H1 (cell line): ENCODE measurements around the gene KIF15. TPM values are rescaled to one million over a fixed set of nuclear protein-coding genes. Genes with fewer than 3 reads are reported as not detected.
A peak's percentile ranks its signal among the peaks of the same experiment; 100 is the strongest.

Source experiments
- CTCF ChIA-PET: fragments of 300-600 bp; sonication (Branson Sonifier 250); formaldehyde crosslinking; loops from one replicate; lab custom pipeline; 2021; ENCODE audit not compliant: partially characterized antibody; lab: Charles Lee
- POLR2A ChIA-PET: fragments of 300-600 bp; sonication (Branson Sonifier 250); formaldehyde crosslinking; loops from one replicate; lab custom pipeline; 2021; ENCODE audit warnings: inconsistent platforms; ENCODE audit not compliant: partially characterized antibody; lab: Charles Lee
- DNase-seq, 2 experiments: peaks; one replicate each; pipeline versions ENCODE4 v3.0.0 to v3.0.0-alpha.2; 2010 to 2022; ENCODE audit warnings: low spot score in 2 of 2, low read depth in 1 of 2, mixed read lengths in 1 of 2
- FAIRE-seq: peaks from 2 replicates; lab custom pipeline; 2011; peaks lifted over from hg19 to GRCh38; lab: Jason Lieb, UNC
- H2AFZ ChIP-seq: 2 replicates; pipeline ENCODE4 v1.8.1; 2012; ENCODE audit warnings: low read length, inconsistent platforms
- H2AK5ac ChIP-seq: 2 replicates; pipeline ENCODE4 v1.6.1; 2013; ENCODE audit warnings: low read depth, low read length
- H2BK120ac ChIP-seq: replicated peaks from 2 replicates; pipeline ENCODE3; 2013; ENCODE audit warnings: low read depth, low read length, inconsistent platforms
- H2BK12ac ChIP-seq: 2 replicates; pipeline ENCODE4 v1.6.1; 2013; ENCODE audit warnings: low read depth, low read length
- H2BK15ac ChIP-seq: 2 replicates; pipeline ENCODE4 v1.6.1; 2013; ENCODE audit warnings: low read length
- H2BK20ac ChIP-seq: 2 replicates; pipeline ENCODE4 v1.6.1; 2013; ENCODE audit warnings: low read length
- H2BK5ac ChIP-seq: 2 replicates; pipeline ENCODE4 v1.6.1; 2013; ENCODE audit warnings: low read depth, low read length
- H3K14ac ChIP-seq: 2 replicates; pipeline ENCODE4 v1.6.1; 2013; ENCODE audit warnings: inconsistent platforms; ENCODE audit not compliant: insufficient read length
- H3K18ac ChIP-seq: 2 replicates; pipeline ENCODE4 v1.6.1; 2013; ENCODE audit warnings: low read length; ENCODE audit errors: extremely low read depth
- H3K23ac ChIP-seq: 2 replicates; pipeline ENCODE4 v1.6.1; 2013; ENCODE audit warnings: inconsistent platforms; ENCODE audit not compliant: insufficient read length
- H3K23me2 ChIP-seq: 2 replicates; pipeline ENCODE4 v1.6.1; 2013; ENCODE audit warnings: low read depth, low read length
- H3K27ac ChIP-seq: 2 replicates; pipeline ENCODE4 v1.6.1; 2011; ENCODE audit warnings: low read depth, low read length, inconsistent platforms
- H3K27me3 ChIP-seq, 4 experiments: replicated peaks in 1 of 4; 1 replicate in 1 of 4; 2 replicates in 3 of 4; pipeline versions ENCODE4 v1.6.1 to v1.8.1; 2011 to 2013; ENCODE audit warnings: low read length in 3 of 4, mild to moderate bottlenecking in 3 of 4, inconsistent platforms in 2 of 4, mixed read lengths in 2 of 4, moderate library complexity in 1 of 4; ENCODE audit not compliant: control insufficient read depth in 3 of 4, insufficient read depth in 3 of 4; ENCODE audit errors: extremely low read depth in 1 of 4
- H3K36me3 ChIP-seq, 4 experiments: 2 replicates each; pipeline versions ENCODE4 v1.6.1 to v1.8.1; 2011 to 2013; ENCODE audit warnings: mild to moderate bottlenecking in 4 of 4, low read length in 3 of 4, moderate library complexity in 2 of 4, control low read depth in 1 of 4, inconsistent platforms in 1 of 4; ENCODE audit not compliant: insufficient read depth in 4 of 4, control insufficient read depth in 2 of 4
- H3K4ac ChIP-seq: replicated peaks from 2 replicates; pipeline ENCODE3; 2013; ENCODE audit warnings: low read length, low read depth, mixed read lengths, inconsistent platforms; ENCODE audit not compliant: insufficient read length
- H3K4me1 ChIP-seq, 4 experiments: replicated peaks in 1 of 4; 1 replicate in 1 of 4; 2 replicates in 3 of 4; pipeline versions ENCODE4 v1.6.1 to v1.8.1; 2011 to 2013; ENCODE audit warnings: low read length in 3 of 4, inconsistent platforms in 2 of 4, mixed read lengths in 1 of 4; ENCODE audit not compliant: insufficient read depth in 4 of 4, control insufficient read depth in 3 of 4
- H3K4me2 ChIP-seq, 2 experiments: 2 replicates each; pipeline versions ENCODE4 v1.6.1 to v1.8.1; 2011 to 2013; ENCODE audit warnings: low read depth in 2 of 2, low read length in 2 of 2, control low read depth in 1 of 2, inconsistent platforms in 1 of 2, mild to moderate bottlenecking in 1 of 2; ENCODE audit not compliant: insufficient read depth in 1 of 2
- H3K4me3 ChIP-seq, 4 experiments: fragments of 200-600, 300-600 bp in 1 of 4; sonication (generic), shearing (Covaris generic), sonication (Bioruptor Twin) in 1 of 4; 2 replicates each; pipeline versions ENCODE4 v1.5.1 to v1.8.1; 2011 to 2016; ENCODE audit warnings: low read length in 4 of 4, low read depth in 3 of 4, control low read depth in 2 of 4, inconsistent platforms in 2 of 4, mild to moderate bottlenecking in 2 of 4, mixed read lengths in 1 of 4, moderate library complexity in 1 of 4; ENCODE audit not compliant: insufficient read depth in 2 of 4; ENCODE audit errors: extremely low read depth in 1 of 4
- H3K56ac ChIP-seq: replicated peaks from 2 replicates; pipeline ENCODE3; 2013; ENCODE audit warnings: low read depth, mild to moderate bottlenecking, mixed read lengths, low read length, inconsistent platforms; ENCODE audit not compliant: insufficient read length
- H3K79me1 ChIP-seq: 2 replicates; pipeline ENCODE4 v1.6.1; 2013; ENCODE audit warnings: low read depth, low read length, control low read depth
- H3K79me2 ChIP-seq, 2 experiments: 2 replicates each; pipeline versions ENCODE4 v1.6.1 to v1.8.1; 2012 to 2013; ENCODE audit warnings: low read length in 2 of 2, mild to moderate bottlenecking in 2 of 2, inconsistent platforms in 1 of 2; ENCODE audit not compliant: insufficient read depth in 2 of 2, control insufficient read depth in 1 of 2
- H3K9ac ChIP-seq, 4 experiments: replicated peaks in 1 of 4; 1 replicate in 1 of 4; 2 replicates in 3 of 4; pipeline versions ENCODE4 v1.6.1 to v1.8.1; 2011 to 2013; ENCODE audit warnings: low read depth in 3 of 4, low read length in 3 of 4, control low read depth in 2 of 4, mild to moderate bottlenecking in 2 of 4, moderate library complexity in 2 of 4, inconsistent platforms in 1 of 4; ENCODE audit errors: extremely low read depth in 1 of 4
- H3K9me3 ChIP-seq, 2 experiments: 2 replicates each; pipeline versions ENCODE4 v1.6.1 to v1.8.1; 2012 to 2013; ENCODE audit warnings: mild to moderate bottlenecking in 2 of 2, moderate library complexity in 2 of 2, control low read depth in 1 of 2, inconsistent platforms in 1 of 2, low read depth in 1 of 2, low read length in 1 of 2, mixed read lengths in 1 of 2; ENCODE audit not compliant: insufficient read depth in 2 of 2
- H4K20me1 ChIP-seq, 2 experiments: replicated peaks in 1 of 2; 2 replicates each; pipeline versions ENCODE3 to v1.8.1; 2011 to 2013; ENCODE audit warnings: inconsistent platforms in 2 of 2, low read length in 2 of 2, mild to moderate bottlenecking in 1 of 2; ENCODE audit not compliant: insufficient read depth in 2 of 2, control insufficient read depth in 1 of 2
- H4K5ac ChIP-seq: 2 replicates; pipeline ENCODE4 v1.6.1; 2013; ENCODE audit warnings: low read length, low read depth, mixed read lengths, inconsistent platforms; ENCODE audit not compliant: insufficient read length
- H4K8ac ChIP-seq: 2 replicates; pipeline ENCODE4 v1.8.0; 2013; ENCODE audit warnings: mild to moderate bottlenecking, moderate library complexity, low read length, inconsistent platforms; ENCODE audit not compliant: insufficient read depth; ENCODE audit errors: extremely low read depth
- H4K91ac ChIP-seq: replicated peaks from 2 replicates; pipeline ENCODE3; 2013; ENCODE audit warnings: low read length, mixed read lengths, inconsistent platforms; ENCODE audit not compliant: insufficient read length
- CEBPB ChIP-seq: IDR thresholded peaks from 2 replicates; pipeline ENCODE4 v1.6.1; 2012; ENCODE audit warnings: low read depth, low read length
- WGBS, 2 experiments: shearing (Covaris generic) in 1 of 2; methylation state at CpG; one replicate each; pipeline versions ENCODE4 v1.1.6 to v1.1.7; 2013 to 2015; ENCODE audit warnings: low lambda C conversion rate in 2 of 2, mixed read lengths in 2 of 2, inconsistent platforms in 1 of 2, low coverage in 1 of 2, missing lambda C conversion rate in 1 of 2; ENCODE audit not compliant: insufficient replicate concordance in 2 of 2, insufficient coverage in 1 of 2, insufficient read length in 1 of 2; ENCODE audit errors: extremely low coverage in 1 of 2, missing lambda C conversion rate in 1 of 2; 5-methylcytosine and 5-hydroxymethylcytosine counted together
- polyA plus RNA-seq, 7 experiments: library from polyadenylated mRNA; depleted of rRNA in 3 of 7; stranded (reverse) in 5 of 7; unstranded in 2 of 7; fragments of >200 nt in 5 of 7; fragments of 200-250 nt in 2 of 7; gene quantifications; 1 replicate in 5 of 7; 2 replicates in 1 of 7; 4 replicates in 1 of 7; pipeline versions ENCODE4 v1.2.1 to v1.2.3, GENCODE V29; 2011 to 2013; ENCODE audit warnings: missing spikeins in 2 of 7, mixed read lengths in 2 of 7
- total RNA-seq: library from RNA; stranded (reverse); fragmentation: NEBNext Ultra II Directional; extraction: Animal tissue kit (Norgen Biotek cat#: 25700); gene quantifications from 2 replicates; pipeline ENCODE4 v1.2.1, GENCODE V29; 2021
- TF ChIP-seq, protein P1 (sequence below): IDR thresholded peaks from 2 replicates; pipeline ENCODE4 v1.6.1; 2011; ENCODE audit warnings: low read length, improper control_type of control experiment

KIF15 gene
- total and polyA plus RNA-seq, 2 of the 8 experiments (the other 6 are each of a cell fraction or from before 2014, with no cell fraction given) = 4.2 to 25.5 TPM

DNA sequence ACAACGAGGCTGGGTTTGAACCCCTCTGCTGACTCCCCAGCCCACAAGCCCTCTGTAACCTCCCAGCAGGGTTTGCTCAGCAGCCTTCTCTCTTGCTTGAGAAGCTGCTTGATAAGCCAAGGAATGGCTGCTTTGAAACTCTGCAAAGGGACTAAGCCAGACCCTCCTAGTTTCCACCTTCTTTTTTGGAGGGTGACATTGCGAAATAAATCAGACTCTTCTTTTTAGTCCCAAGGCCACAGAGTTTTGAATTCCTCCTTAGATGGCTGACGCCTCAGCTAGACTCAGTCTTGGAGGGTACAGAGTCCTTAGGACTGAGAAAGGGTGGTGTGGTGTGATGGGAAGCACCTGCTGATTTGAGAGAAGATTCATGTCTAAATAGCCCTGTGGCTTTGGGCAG, 114.0 kb downstream of the KIF15 start:
- no peak overlapping the region for H2BK120ac ChIP-seq
- ChIA-PET POLR2A (interaction anchor here (1.1 kb wide), 1 partner anchor 113 kb away, joined by 3 read pairs; no protein-coding TSS in a partner anchor), CTCF (interaction anchor here (0.8 kb wide), 1 partner anchor 10 kb away, joined by 3 read pairs; no protein-coding TSS in a partner anchor)
- H3K36me3 ChIP-seq = no peaks in the 10 kb centered on the region
- H4K91ac ChIP-seq = no peak overlapping the region
- H3K9me3 ChIP-seq = no peaks in the 10 kb centered on the region
- H2AFZ ChIP-seq = no peak overlapping the region
- H3K4me3 ChIP-seq = no peak overlapping the region
- H4K5ac ChIP-seq = no peak overlapping the region
- 77% methylated on average over 3 of the region's 3 CpGs; no CpG with 5 or more reads in 1 of the 2 experiments for WGBS, 2 experiments
- FAIRE-seq (no peak), DNase-seq (no peak)
- no peaks in the 10 kb centered on the region for H4K20me1 ChIP-seq
- H2AK5ac ChIP-seq = no peak overlapping the region
- H3K27me3 ChIP-seq = no peaks in the 10 kb centered on the region
- no peak overlapping the region for H3K4ac ChIP-seq
- H3K56ac ChIP-seq = no peak overlapping the region
- H3K4me1 ChIP-seq = no peaks in the 10 kb centered on the region
- H3K23ac ChIP-seq = no peak overlapping the region
- H4K8ac ChIP-seq = no peak overlapping the region
- H3K27ac ChIP-seq = no peak overlapping the region
- no peak overlapping the region for H2BK20ac ChIP-seq
- H2BK15ac ChIP-seq = no peak overlapping the region
- no peak overlapping the region for H3K14ac ChIP-seq
- no peak overlapping the region for H3K4me2 ChIP-seq
- no peak overlapping the region for H2BK5ac ChIP-seq
- no peaks in the 10 kb centered on the region for H3K23me2 ChIP-seq
- H2BK12ac ChIP-seq = no peak overlapping the region
- TF ChIP-seq CEBPB = peak; percentile 24; the same call in 1 of the 2 replicates
- TF ChIP-seq, protein P1, sequence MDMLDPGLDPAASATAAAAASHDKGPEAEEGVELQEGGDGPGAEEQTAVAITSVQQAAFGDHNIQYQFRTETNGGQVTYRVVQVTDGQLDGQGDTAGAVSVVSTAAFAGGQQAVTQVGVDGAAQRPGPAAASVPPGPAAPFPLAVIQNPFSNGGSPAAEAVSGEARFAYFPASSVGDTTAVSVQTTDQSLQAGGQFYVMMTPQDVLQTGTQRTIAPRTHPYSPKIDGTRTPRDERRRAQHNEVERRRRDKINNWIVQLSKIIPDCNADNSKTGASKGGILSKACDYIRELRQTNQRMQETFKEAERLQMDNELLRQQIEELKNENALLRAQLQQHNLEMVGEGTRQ = no peak
- H3K18ac ChIP-seq = no peak overlapping the region
- no peaks in the 10 kb centered on the region for H3K79me2 ChIP-seq
- no peaks in the 10 kb centered on the region for H3K79me1 ChIP-seq
- no peak overlapping the region for H3K9ac ChIP-seq
